Measurements from ENCODE around the gene QKI.

Gene QKI

GRCh38 chr6:163539101-163539762 is 124.7 kb downstream of the QKI start:
- no peak for DNase-seq

- DNase-seq = no peak
Measured at GRCh38 chr6:163543321-163543720, 128.8 kb downstream of the QKI start.

- no peak for DNase-seq
Measured at GRCh38 chr6:163545370-163545769, 130.9 kb downstream of the QKI start.

- DNase-seq = no peak
Measured at GRCh38 chr6:163547287-163547686, 132.8 kb downstream of the QKI start.

GRCh38 chr6:163548624-163549023 is 134.1 kb downstream of the QKI start:
- DNase-seq = no peak

GRCh38 chr6:163554032-163554431 is 139.5 kb downstream of the QKI start:
- no peak for DNase-seq

- DNase-seq = no peak
Measured at GRCh38 chr6:163554663-163555062, 140.1 kb downstream of the QKI start.

GRCh38 chr6:163559661-163560060 is 145.1 kb downstream of the QKI start:
- DNase-seq = no peak

- DNase-seq = no peak
Measured at GRCh38 chr6:163563318-163563717, 148.8 kb downstream of the QKI start.

GRCh38 chr6:163564534-163564933 is 150.0 kb downstream of the QKI start:
- no peak for DNase-seq

GRCh38 chr6:163565140-163565539 is 150.6 kb downstream of the QKI start:
- DNase-seq = peak in 1 of 2 experiments; percentile 4

GRCh38 chr6:163566056-163566455 is 151.5 kb downstream of the QKI start:
- DNase-seq = no peak

- DNase-seq = no peak
Measured at GRCh38 chr6:163568275-163568674, 153.8 kb downstream of the QKI start.

- DNase-seq = no peak
Measured at GRCh38 chr6:163570579-163571231, 156.2 kb downstream of the QKI start.

GRCh38 chr6:163571730-163572129 is 157.2 kb downstream of the QKI start:
- no peak for DNase-seq

GRCh38 chr6:163572612-163573011 is 158.1 kb downstream of the QKI start:
- DNase-seq = no peak

GRCh38 chr6:163573503-163574179 is 159.1 kb downstream of the QKI start:
- DNase-seq = no peak

- DNase-seq = no peak
Measured at GRCh38 chr6:163576114-163576513, 161.6 kb downstream of the QKI start.

GRCh38 chr6:163577404-163577803 is 162.9 kb downstream of the QKI start:
- no peak for DNase-seq

GRCh38 chr6:163579111-163579879 is 164.8 kb downstream of the QKI start:
- no peak for DNase-seq

- no peak for DNase-seq
Measured at GRCh38 chr6:163579880-163580295, 165.4 kb downstream of the QKI start.

GRCh38 chr6:163580311-163581030 is 166.0 kb downstream of the QKI start:
- no peak for DNase-seq

GRCh38 chr6:163583558-163583957 is 169.0 kb downstream of the QKI start:
- DNase-seq = no peak

Data from NCI-H187 (cell line).